ENCODE measurements around the gene SRSF3. TPM values are rescaled to one million over a fixed set of nuclear protein-coding genes. Genes with fewer than 3 reads are reported as not detected.
A peak's percentile ranks its signal among the peaks of the same experiment; 100 is the strongest.

SRSF3 gene
- total and polyA plus RNA-seq, 9 of the 15 experiments (the other 6 are each of a cell fraction or from before 2014, with no cell fraction given): 337 to 1,200 (median 518) TPM

DNA sequence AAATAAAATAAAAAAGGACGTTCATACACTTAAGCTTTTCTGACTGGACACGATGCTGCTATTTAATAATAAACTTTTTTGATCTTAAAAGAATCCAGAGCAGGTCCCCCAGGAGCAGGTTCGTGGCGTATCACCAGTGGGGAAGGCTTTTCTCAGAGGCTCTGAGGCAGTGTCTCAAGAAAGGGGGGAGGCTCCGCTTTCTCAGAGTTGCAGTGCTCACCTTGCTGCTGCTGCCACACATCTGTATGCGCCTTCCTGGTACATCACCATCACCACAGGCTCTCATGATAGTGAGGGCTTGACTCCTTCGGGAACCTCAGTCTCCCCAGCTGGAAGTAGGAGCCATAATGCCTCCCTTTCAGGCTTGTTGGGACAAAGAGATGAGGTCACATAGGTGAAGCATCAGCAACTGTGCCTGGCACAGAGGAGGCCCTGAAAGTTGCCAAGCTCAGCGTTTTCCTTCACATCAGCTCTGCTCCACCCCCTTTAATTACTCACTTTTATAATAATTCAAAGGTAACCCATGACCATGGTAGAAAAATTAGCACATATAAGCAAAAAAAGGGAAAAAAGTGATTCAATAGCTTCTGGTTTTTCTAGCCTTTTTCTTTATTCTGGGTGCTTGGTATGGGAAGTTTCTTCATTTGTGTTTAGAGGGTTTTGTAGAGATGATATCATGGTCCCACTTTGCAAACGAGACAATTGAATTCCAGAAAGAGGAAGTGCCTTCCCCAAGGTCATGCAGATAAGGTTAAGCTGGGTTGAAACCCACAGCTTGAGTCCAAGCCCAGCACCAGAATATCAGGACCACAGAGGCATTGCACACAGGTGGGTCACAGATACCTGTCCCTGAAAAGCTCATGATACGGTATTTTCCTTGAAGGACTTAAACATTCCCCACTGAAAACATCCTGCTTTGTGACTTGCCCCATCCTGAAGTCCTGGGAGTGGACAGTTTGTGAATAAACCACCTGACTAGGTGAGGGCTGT, 24.5 kb downstream of the SRSF3 start (continued):
- TF ChIP-seq ZFX (CRISPR knock-in tag; IDR thresholded peaks at IDR 0.05) (peak; percentile 24; the same call in 1 of the 2 replicates), TFAM (CRISPR knock-in tag; conservative IDR thresholded peaks at IDR 0.05) (no peak), PHB2 (IDR thresholded peaks at IDR 0.05; ENCODE audit: low read depth) (no peak), RBM17 (IDR thresholded peaks at IDR 0.05; ENCODE audit: borderline replicate concordance, low read depth, low read length) (no peak), ZNF766 (CRISPR knock-in tag; conservative IDR thresholded peaks at IDR 0.05) (0 out of 2 replicates have a peak, but pooled peaks have one; percentile 25), MEF2D (tag; conservative IDR thresholded peaks at IDR 0.05; ENCODE audit: low read depth) (no peak), NR2F6 (CRISPR knock-in tag; IDR thresholded peaks at IDR 0.05) (no peak), NCOA6 (IDR thresholded peaks at IDR 0.05) (no peak), ARID1B (IDR thresholded peaks at IDR 0.05) (peak; percentile 69), GATA2 (CRISPR knock-in tag; IDR thresholded peaks at IDR 0.05) (0 out of 2 replicates have a peak, but pooled peaks have one; percentile 33), NR2C1 (IDR thresholded peaks at IDR 0.05) (no peak), NR2C1 (tag; IDR thresholded peaks at IDR 0.05) (peak; percentile 72; the same call in 1 of the 2 replicates), CBFA2T3 (IDR thresholded peaks at IDR 0.05) (peak; percentile 46), NCOA1 (IDR thresholded peaks at IDR 0.05; ENCODE audit: low read depth) (no peak), EP300 (IDR thresholded peaks at IDR 0.05; ENCODE audit: low read length) (peak; percentile 18; the same call in 1 of the 2 replicates), CBFA2T2 (conservative IDR thresholded peaks at IDR 0.05) (0 out of 2 replicates have a peak, but pooled peaks have one; percentile 5), ZNF75A (CRISPR knock-in tag; IDR thresholded peaks at IDR 0.05) (0 out of 2 replicates have a peak, but pooled peaks have one; percentile 48), SPI1 (IDR thresholded peaks at IDR 0.05; ENCODE audit: borderline replicate concordance, low read depth, low read length) (peak; percentile 100), FOXA1 (IDR thresholded peaks at IDR 0.05; ENCODE audit: borderline replicate concordance) (no peak), CXXC5 (CRISPR knock-in tag; IDR thresholded peaks at IDR 0.05) (peak; percentile 58; the same call in 1 of the 2 replicates)
- TF ChIP-seq, protein P1, sequence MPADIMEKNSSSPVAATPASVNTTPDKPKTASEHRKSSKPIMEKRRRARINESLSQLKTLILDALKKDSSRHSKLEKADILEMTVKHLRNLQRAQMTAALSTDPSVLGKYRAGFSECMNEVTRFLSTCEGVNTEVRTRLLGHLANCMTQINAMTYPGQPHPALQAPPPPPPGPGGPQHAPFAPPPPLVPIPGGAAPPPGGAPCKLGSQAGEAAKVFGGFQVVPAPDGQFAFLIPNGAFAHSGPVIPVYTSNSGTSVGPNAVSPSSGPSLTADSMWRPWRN (IDR thresholded peaks at IDR 0.05; ENCODE audit: low read depth): peak; percentile 64
- TF ChIP-seq, protein P2, sequence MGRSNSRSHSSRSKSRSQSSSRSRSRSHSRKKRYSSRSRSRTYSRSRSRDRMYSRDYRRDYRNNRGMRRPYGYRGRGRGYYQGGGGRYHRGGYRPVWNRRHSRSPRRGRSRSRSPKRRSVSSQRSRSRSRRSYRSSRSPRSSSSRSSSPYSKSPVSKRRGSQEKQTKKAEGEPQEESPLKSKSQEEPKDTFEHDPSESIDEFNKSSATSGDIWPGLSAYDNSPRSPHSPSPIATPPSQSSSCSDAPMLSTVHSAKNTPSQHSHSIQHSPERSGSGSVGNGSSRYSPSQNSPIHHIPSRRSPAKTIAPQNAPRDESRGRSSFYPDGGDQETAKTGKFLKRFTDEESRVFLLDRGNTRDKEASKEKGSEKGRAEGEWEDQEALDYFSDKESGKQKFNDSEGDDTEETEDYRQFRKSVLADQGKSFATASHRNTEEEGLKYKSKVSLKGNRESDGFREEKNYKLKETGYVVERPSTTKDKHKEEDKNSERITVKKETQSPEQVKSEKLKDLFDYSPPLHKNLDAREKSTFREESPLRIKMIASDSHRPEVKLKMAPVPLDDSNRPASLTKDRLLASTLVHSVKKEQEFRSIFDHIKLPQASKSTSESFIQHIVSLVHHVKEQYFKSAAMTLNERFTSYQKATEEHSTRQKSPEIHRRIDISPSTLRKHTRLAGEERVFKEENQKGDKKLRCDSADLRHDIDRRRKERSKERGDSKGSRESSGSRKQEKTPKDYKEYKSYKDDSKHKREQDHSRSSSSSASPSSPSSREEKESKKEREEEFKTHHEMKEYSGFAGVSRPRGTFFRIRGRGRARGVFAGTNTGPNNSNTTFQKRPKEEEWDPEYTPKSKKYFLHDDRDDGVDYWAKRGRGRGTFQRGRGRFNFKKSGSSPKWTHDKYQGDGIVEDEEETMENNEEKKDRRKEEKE (IDR thresholded peaks at IDR 0.05; ENCODE audit: borderline replicate concordance in 1 of 2, control insufficient read depth in 1 of 2, low read depth in 2 of 2, low read length in 1 of 2): no peak
- TF ChIP-seq, protein P3, sequence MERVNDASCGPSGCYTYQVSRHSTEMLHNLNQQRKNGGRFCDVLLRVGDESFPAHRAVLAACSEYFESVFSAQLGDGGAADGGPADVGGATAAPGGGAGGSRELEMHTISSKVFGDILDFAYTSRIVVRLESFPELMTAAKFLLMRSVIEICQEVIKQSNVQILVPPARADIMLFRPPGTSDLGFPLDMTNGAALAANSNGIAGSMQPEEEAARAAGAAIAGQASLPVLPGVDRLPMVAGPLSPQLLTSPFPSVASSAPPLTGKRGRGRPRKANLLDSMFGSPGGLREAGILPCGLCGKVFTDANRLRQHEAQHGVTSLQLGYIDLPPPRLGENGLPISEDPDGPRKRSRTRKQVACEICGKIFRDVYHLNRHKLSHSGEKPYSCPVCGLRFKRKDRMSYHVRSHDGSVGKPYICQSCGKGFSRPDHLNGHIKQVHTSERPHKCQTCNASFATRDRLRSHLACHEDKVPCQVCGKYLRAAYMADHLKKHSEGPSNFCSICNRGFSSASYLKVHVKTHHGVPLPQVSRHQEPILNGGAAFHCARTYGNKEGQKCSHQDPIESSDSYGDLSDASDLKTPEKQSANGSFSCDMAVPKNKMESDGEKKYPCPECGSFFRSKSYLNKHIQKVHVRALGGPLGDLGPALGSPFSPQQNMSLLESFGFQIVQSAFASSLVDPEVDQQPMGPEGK (CRISPR knock-in tag; IDR thresholded peaks at IDR 0.05; ENCODE audit: borderline replicate concordance): no peak
